T-helper 2 cell treated with Interferon-gamma antibody and Interleukin-4, amounts not matched to agents 5 μg/mL and 100 μg/mL, for 36 hours (primary cell): ENCODE results near the gene TPSD1.
"Not testable (repeated sequence)": the region's sequence is repeated elsewhere in the genome, so short reads cannot be mapped to it uniquely, and the experiment has no call there.

Experiments
- DNase-seq: peaks from one replicate; pipeline ENCODE4 v3.0.0; 2021; ENCODE audit warnings: low spot score
- H3K27ac Mint-ChIP-seq: one replicate; pipeline ENCODE4 v1.8.0; 2021; ENCODE audit warnings: mild to moderate bottlenecking, mixed read lengths
- H3K27me3 Mint-ChIP-seq: one replicate; pipeline ENCODE4 v1.8.0; 2021; ENCODE audit warnings: low read depth, mixed read lengths
- H3K36me3 Mint-ChIP-seq: one replicate; pipeline ENCODE4 v1.8.0; 2021; ENCODE audit warnings: low read depth, mixed read lengths
- H3K4me1 Mint-ChIP-seq: one replicate; pipeline ENCODE4 v1.8.0; 2021; ENCODE audit warnings: low read depth, mixed read lengths
- H3K4me3 Mint-ChIP-seq: one replicate; pipeline ENCODE4 v1.8.0; 2022; ENCODE audit warnings: mild to moderate bottlenecking, moderate library complexity, mixed read lengths
- H3K9me3 Mint-ChIP-seq: one replicate; pipeline ENCODE4 v1.8.0; 2021; ENCODE audit warnings: mixed read lengths

The TPSD1 gene

GRCh38 chr16:1255276-1256122 lies at the start of gene TPSD1:
Gene TPSD1, plus strand, starts transcription at chr16:1256069. Its CDS starts 212 bp downstream, at chr16:1256281.
- not testable (repeated sequence) for H3K27ac Mint-ChIP-seq, H3K9me3 Mint-ChIP-seq

GRCh38 chr16:1206326-1206725 lies 49.5 kb upstream of the TPSD1 start:
- no peak overlapping the region for H3K27ac Mint-ChIP-seq
- no peaks in the 10 kb centered on the region for H3K9me3 Mint-ChIP-seq
- no peaks in the 10 kb centered on the region for H3K27me3 Mint-ChIP-seq
- H3K36me3 Mint-ChIP-seq, result no peaks in the 10 kb centered on the region
- DNase-seq, result no peak
- no peak overlapping the region for H3K4me3 Mint-ChIP-seq
- H3K4me1 Mint-ChIP-seq, result no peaks in the 10 kb centered on the region

More at GRCh38 chr16:1255276-1256122, at the start of gene TPSD1:
- H3K4me3 Mint-ChIP-seq, H3K27me3 Mint-ChIP-seq, H3K36me3 Mint-ChIP-seq, DNase-seq, H3K4me1 Mint-ChIP-seq: not testable (repeated sequence)

- no peak for DNase-seq
- H3K4me3 Mint-ChIP-seq, result no peak overlapping the region
- H3K4me1 Mint-ChIP-seq, result no peaks in the 10 kb centered on the region
- H3K36me3 Mint-ChIP-seq, result no peaks in the 10 kb centered on the region
- no peak overlapping the region for H3K27ac Mint-ChIP-seq
- no peaks in the 10 kb centered on the region for H3K27me3 Mint-ChIP-seq
- H3K9me3 Mint-ChIP-seq, result no peaks in the 10 kb centered on the region
Observed at GRCh38 chr16:1206786-1207185, 49.1 kb upstream of the TPSD1 start.

GRCh38 chr16:1208239-1208830 lies 47.5 kb upstream of the TPSD1 start:
- H3K4me3 Mint-ChIP-seq, result peak overlapping the region; percentile 14
- H3K36me3 Mint-ChIP-seq, result no peaks in the 10 kb centered on the region
- H3K27ac Mint-ChIP-seq, result peak overlapping the region; percentile 57
- no peaks in the 10 kb centered on the region for H3K4me1 Mint-ChIP-seq
- no peaks in the 10 kb centered on the region for H3K9me3 Mint-ChIP-seq
- DNase-seq, result no peak
- no peaks in the 10 kb centered on the region for H3K27me3 Mint-ChIP-seq

GRCh38 chr16:1209081-1209480 lies 46.8 kb upstream of the TPSD1 start:
- Mint-ChIP-seq H3K36me3 (no peaks in the 10 kb centered on the region), H3K27ac (no peak overlapping the region), H3K4me1 (no peaks in the 10 kb centered on the region), H3K4me3 (no peak overlapping the region), H3K9me3 (no peaks in the 10 kb centered on the region), H3K27me3 (no peaks in the 10 kb centered on the region)
- no peak for DNase-seq

- Mint-ChIP-seq H3K27ac (no peak overlapping the region), H3K9me3 (no peaks in the 10 kb centered on the region), H3K27me3 (no peaks in the 10 kb centered on the region), H3K36me3 (no peaks in the 10 kb centered on the region), H3K4me3 (no peak overlapping the region), H3K4me1 (no peaks in the 10 kb centered on the region)
- no peak for DNase-seq
Observed at GRCh38 chr16:1210461-1210860, 45.4 kb upstream of the TPSD1 start.

GRCh38 chr16:1211451-1212268 lies 44.2 kb upstream of the TPSD1 start:
- H3K4me1 Mint-ChIP-seq, result no peaks in the 10 kb centered on the region
- H3K36me3 Mint-ChIP-seq, result no peaks in the 10 kb centered on the region
- H3K9me3 Mint-ChIP-seq, result no peaks in the 10 kb centered on the region
- H3K27me3 Mint-ChIP-seq, result no peaks in the 10 kb centered on the region
- H3K27ac Mint-ChIP-seq, result no peak overlapping the region
- no peak overlapping the region for H3K4me3 Mint-ChIP-seq
- no peak for DNase-seq

- Mint-ChIP-seq H3K27me3 (no peaks in the 10 kb centered on the region), H3K36me3 (no peaks in the 10 kb centered on the region), H3K4me3 (no peak overlapping the region), H3K9me3 (no peaks in the 10 kb centered on the region), H3K27ac (no peak overlapping the region), H3K4me1 (no peaks in the 10 kb centered on the region)
- DNase-seq, result no peak
Observed at GRCh38 chr16:1212616-1213194, 43.2 kb upstream of the TPSD1 start.

- no peak for DNase-seq
Observed at GRCh38 chr16:1213231-1213630, 42.6 kb upstream of the TPSD1 start.

GRCh38 chr16:1213796-1214372 lies 42.0 kb upstream of the TPSD1 start:
- no peak overlapping the region for H3K27ac Mint-ChIP-seq
- H3K9me3 Mint-ChIP-seq, result no peaks in the 10 kb centered on the region
- no peaks in the 10 kb centered on the region for H3K4me1 Mint-ChIP-seq
- H3K36me3 Mint-ChIP-seq, result no peaks in the 10 kb centered on the region
- H3K4me3 Mint-ChIP-seq, result no peak overlapping the region
- DNase-seq, result no peak
- no peaks in the 10 kb centered on the region for H3K27me3 Mint-ChIP-seq

More at GRCh38 chr16:1213231-1213630, 42.6 kb upstream of the TPSD1 start:
- no peaks in the 10 kb centered on the region for H3K9me3 Mint-ChIP-seq
- no peaks in the 10 kb centered on the region for H3K36me3 Mint-ChIP-seq
- no peak overlapping the region for H3K27ac Mint-ChIP-seq
- H3K4me3 Mint-ChIP-seq, result no peak overlapping the region
- H3K4me1 Mint-ChIP-seq, result no peaks in the 10 kb centered on the region
- H3K27me3 Mint-ChIP-seq, result no peaks in the 10 kb centered on the region

- H3K27ac Mint-ChIP-seq, result no peak overlapping the region
- H3K4me1 Mint-ChIP-seq, result no peaks in the 10 kb centered on the region
- H3K36me3 Mint-ChIP-seq, result no peaks in the 10 kb centered on the region
- H3K4me3 Mint-ChIP-seq, result no peak overlapping the region
- H3K9me3 Mint-ChIP-seq, result no peaks in the 10 kb centered on the region
- no peaks in the 10 kb centered on the region for H3K27me3 Mint-ChIP-seq
- no peak for DNase-seq
Observed at GRCh38 chr16:1214719-1215118, 41.1 kb upstream of the TPSD1 start.

- Mint-ChIP-seq H3K27ac (no peak overlapping the region), H3K4me3 (no peak overlapping the region), H3K4me1 (no peaks in the 10 kb centered on the region), H3K27me3 (no peaks in the 10 kb centered on the region), H3K9me3 (no peaks in the 10 kb centered on the region), H3K36me3 (no peaks in the 10 kb centered on the region)
- no peak for DNase-seq
Observed at GRCh38 chr16:1215574-1216295, 40.1 kb upstream of the TPSD1 start.

- H3K4me1 Mint-ChIP-seq, result no peaks in the 10 kb centered on the region
- no peak for DNase-seq
- H3K27ac Mint-ChIP-seq, result no peak overlapping the region
- no peaks in the 10 kb centered on the region for H3K36me3 Mint-ChIP-seq
- no peak overlapping the region for H3K4me3 Mint-ChIP-seq
- H3K9me3 Mint-ChIP-seq, result no peaks in the 10 kb centered on the region
- no peaks in the 10 kb centered on the region for H3K27me3 Mint-ChIP-seq
Observed at GRCh38 chr16:1216296-1216619, 39.6 kb upstream of the TPSD1 start.
